GM12878 (cell line): ENCODE results near the gene ZNF79. TPM values are rescaled to one million over a fixed set of nuclear protein-coding genes. Genes with fewer than 3 reads are reported as not detected.

Experiments
- CREM ChIP-seq: IDR thresholded peaks from 2 replicates; pipeline ENCODE4 v1.6.1; 2014; ENCODE audit warnings: antibody characterized with exemption, low read depth
- CUX1 ChIP-seq: IDR thresholded peaks from 2 replicates; pipeline ENCODE4 v1.6.1; 2012; ENCODE audit warnings: improper control_type of control experiment, low read depth, low read length; ENCODE audit not compliant: insufficient replicate concordance
- DPF2 ChIP-seq: fragments of 450-650 bp; IDR thresholded peaks from 2 replicates; pipeline ENCODE4 v1.6.1; 2017; ENCODE audit warnings: mild to moderate bottlenecking
- EED ChIP-seq: sonication (generic); IDR thresholded peaks from 2 replicates; pipeline ENCODE4 v1.6.1; 2016; ENCODE audit warnings: antibody characterized with exemption, low read depth
- KDM1A ChIP-seq: fragments of 200-600 bp; sonication (generic); IDR thresholded peaks from 2 replicates; pipeline ENCODE4 v1.6.1; 2016; ENCODE audit warnings: borderline replicate concordance
- MEF2A ChIP-seq: IDR thresholded peaks from 2 replicates; pipeline ENCODE4 v1.6.1; 2011; ENCODE audit warnings: low read depth, mild to moderate bottlenecking, low read length, moderate library complexity; ENCODE audit not compliant: insufficient read depth
- NKRF ChIP-seq: fragments of 450-650 bp; conservative IDR thresholded peaks from 2 replicates; pipeline ENCODE4 v1.6.1; 2017; ENCODE audit warnings: mild to moderate bottlenecking, moderate library complexity
- PBX3 ChIP-seq: IDR thresholded peaks from 2 replicates; pipeline ENCODE4 v1.6.1; 2011; ENCODE audit warnings: mild to moderate bottlenecking, low read depth, low read length, moderate library complexity; ENCODE audit not compliant: insufficient replicate concordance
- RAD21 ChIP-seq: IDR thresholded peaks from 2 replicates; pipeline ENCODE4 v1.6.1; 2011; ENCODE audit warnings: mild to moderate bottlenecking, low read depth, low read length, moderate library complexity; ENCODE audit not compliant: insufficient read depth
- RELA ChIP-seq: fragments of 450-650 bp; IDR thresholded peaks from 2 replicates; pipeline ENCODE4 v1.8.0; 2014; ENCODE audit warnings: borderline replicate concordance; ENCODE audit not compliant: partially characterized antibody
- SREBF1 ChIP-seq: IDR thresholded peaks from 2 replicates; pipeline ENCODE4 v1.6.1; 2012; ENCODE audit warnings: mild to moderate bottlenecking, low read length
- TARDBP ChIP-seq: IDR thresholded peaks from 2 replicates; pipeline ENCODE4 v1.6.1; 2016; ENCODE audit warnings: borderline replicate concordance
- YBX1 ChIP-seq: fragments of 450-650 bp; IDR thresholded peaks from 2 replicates; pipeline ENCODE4 v1.6.1; 2016; ENCODE audit warnings: antibody characterized with exemption
- ZBTB33 ChIP-seq: fragments of 450-650 bp; IDR thresholded peaks from 2 replicates; pipeline ENCODE4 v1.6.1; 2017; ENCODE audit warnings: mild to moderate bottlenecking
- ZBTB4 ChIP-seq: fragments of 450-650 bp; formaldehyde crosslinking; IDR thresholded peaks from 2 replicates; pipeline ENCODE4 v1.4.0; 2022; ENCODE audit warnings: mild to moderate bottlenecking, moderate library complexity
- polyA plus RNA-seq, 11 experiments: library from polyadenylated mRNA; depleted of rRNA in 4 of 11; unstranded in 6 of 11; stranded (reverse) in 5 of 11; fragments of >200 nt; fragmentation: Nextera tagmentation in 4 of 11; fragmentation: Illumina TruSeq in 1 of 11; extraction: Ambion mirVana in 4 of 11; extraction: Trizol in 1 of 11; gene quantifications; 1 replicate in 1 of 11; 2 replicates in 10 of 11; pipeline versions ENCODE4 v1.2.1 to v1.2.3, GENCODE V29; 2011 to 2016; ENCODE audit warnings: inconsistent platforms in 2 of 11, missing spikeins in 2 of 11, low read depth in 1 of 11
- total RNA-seq, 4 experiments: library from RNA; depleted of rRNA in 3 of 4; stranded (reverse); fragments of >200 nt in 3 of 4; fragmentation: Illumina TruSeq in 1 of 4; extraction: Trizol in 1 of 4; gene quantifications; 2 replicates each; pipeline versions ENCODE4 v1.2.1 to v1.2.3, GENCODE V29; 2013 to 2021

The ZNF79 gene
- total and polyA plus RNA-seq, 10 of the 15 experiments (the other 5 are each of a cell fraction or from before 2014, with no cell fraction given) = 1.8 to 14.1 (median 11.7) TPM

GRCh38 chr9:127450830-127451607 lies 26.8 kb downstream of the ZNF79 start, which contains the start of the genes LRSAM1 and RPL12 (continued):
- TF ChIP-seq DPF2 (peak; percentile 89), NKRF (peak; percentile 95), MEF2A (no peak), KDM1A (no peak), ZBTB4 (CRISPR knock-in tag) (no peak), ZBTB33 (0 out of 2 replicates have a peak, but pooled peaks have one; percentile 55), EED (0 out of 2 replicates have a peak, but pooled peaks have one; percentile 39), SREBF1 (no peak), CREM (peak; percentile 98), RAD21 (0 out of 2 replicates have a peak, but pooled peaks have one; percentile 0), RELA (peak; percentile 77), YBX1 (no peak), PBX3 (no peak), CUX1 (peak; percentile 14), TARDBP (peak; percentile 79; the same call in 1 of the 2 replicates)
